Measurements from ENCODE around the gene TNKS2.

Gene TNKS2

GRCh38 chr10:91776266-91776665 lies 22.0 kb upstream of the TNKS2 start:
- TF ChIP-seq CTCF (conservative IDR thresholded peaks at IDR 0.05) (no peak), ZFX (IDR thresholded peaks at IDR 0.05) (no peak)
- H3K27ac ChIP-seq: no peak overlapping the region

GRCh38 chr10:91778485-91778884 lies 19.7 kb upstream of the TNKS2 start:
- TF ChIP-seq ZFX (IDR thresholded peaks at IDR 0.05) (no peak), CTCF (conservative IDR thresholded peaks at IDR 0.05) (no peak)
- H3K27ac ChIP-seq: no peak overlapping the region

GRCh38 chr10:91779011-91779605 lies 19.1 kb upstream of the TNKS2 start:
- no peak overlapping the region for H3K27ac ChIP-seq
- TF ChIP-seq ZFX (IDR thresholded peaks at IDR 0.05) (no peak), CTCF (conservative IDR thresholded peaks at IDR 0.05) (no peak)

- no peak overlapping the region for H3K27ac ChIP-seq
- TF ChIP-seq CTCF (conservative IDR thresholded peaks at IDR 0.05): no peak
- no peak for TF ChIP-seq ZFX (IDR thresholded peaks at IDR 0.05)
These were observed 15.7 kb upstream of the TNKS2 start for GRCh38 chr10:91782539-91782938.

GRCh38 chr10:91785830-91786229 lies 12.4 kb upstream of the TNKS2 start:
- H3K27ac ChIP-seq: no peak overlapping the region
- TF ChIP-seq CTCF (conservative IDR thresholded peaks at IDR 0.05) (no peak), ZFX (IDR thresholded peaks at IDR 0.05) (no peak)

GRCh38 chr10:91787258-91787657 lies 11.0 kb upstream of the TNKS2 start:
- peak overlapping the region; percentile 70 for H3K27ac ChIP-seq
- no peak for TF ChIP-seq ZFX (IDR thresholded peaks at IDR 0.05)
- no peak for TF ChIP-seq CTCF (conservative IDR thresholded peaks at IDR 0.05)

GRCh38 chr10:91787810-91788209 lies 10.4 kb upstream of the TNKS2 start:
- peak overlapping the region; percentile 70 for H3K27ac ChIP-seq
- no peak for TF ChIP-seq CTCF (conservative IDR thresholded peaks at IDR 0.05)
- no peak for TF ChIP-seq ZFX (IDR thresholded peaks at IDR 0.05)

All from C4-2B (cell line).